SHP77 (cell line): ENCODE measurements around the gene JARID2.

ENCODE experiments used
- DNase-seq, 2 experiments: peaks; one replicate each; lab custom pipeline; 2025; lab: John Stamatoyannopoulos, UW

The JARID2 gene

DNA sequence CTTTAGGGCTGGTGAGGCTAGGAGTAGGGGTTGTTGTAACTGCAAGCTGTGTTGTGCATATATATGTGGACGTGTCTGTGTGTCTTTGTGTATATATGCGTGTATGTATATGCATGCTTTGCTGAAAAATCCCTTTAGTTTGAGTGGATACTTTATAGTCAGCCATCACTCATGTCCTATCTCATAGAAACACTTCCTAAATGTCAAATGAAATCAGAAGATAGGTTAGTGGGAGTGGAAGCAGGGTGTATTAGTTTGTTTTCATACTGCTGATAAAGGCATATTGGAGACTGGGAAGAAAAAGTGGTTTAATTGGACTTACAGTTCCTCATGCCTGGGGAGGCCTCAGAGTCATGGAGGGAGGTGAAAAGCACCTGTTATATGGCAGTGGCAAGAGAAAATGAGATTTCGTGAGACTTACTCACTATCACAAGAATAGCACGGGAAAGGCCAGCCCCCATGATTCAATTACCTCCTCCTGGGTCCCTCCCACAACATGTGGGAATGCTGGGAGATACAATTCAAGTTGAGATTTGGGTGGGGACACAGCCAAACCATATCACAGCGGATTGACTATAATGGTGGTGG is 131.1 kb downstream of the JARID2 start:
- no peak for DNase-seq

- DNase-seq, result no peak
Observed at GRCh38 chr6:15378272-15378671, 132.4 kb downstream of the JARID2 start.

GRCh38 chr6:15378866-15379265 is 133.0 kb downstream of the JARID2 start:
- no peak for DNase-seq

- DNase-seq, result no peak
Observed at GRCh38 chr6:15380351-15380750, 134.5 kb downstream of the JARID2 start.

DNA sequence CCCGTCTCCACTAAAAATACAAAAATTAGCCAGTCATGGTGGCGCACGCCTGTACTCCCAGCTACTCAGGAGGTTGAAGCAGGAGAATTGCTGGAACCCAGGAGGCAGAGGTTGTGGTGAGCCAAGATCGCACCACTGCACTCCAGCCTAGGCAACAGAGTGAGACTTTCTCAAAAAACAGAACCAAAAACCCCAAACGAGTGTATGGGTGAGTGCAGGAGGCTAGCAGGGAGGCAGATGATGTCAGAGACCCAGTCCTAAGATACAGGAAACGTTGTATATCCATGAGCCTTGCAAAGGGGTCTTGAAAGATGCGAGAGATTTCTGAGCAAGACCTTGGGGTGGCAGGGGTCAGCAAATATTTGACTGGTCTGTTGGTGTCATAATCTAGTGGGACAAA is 136.2 kb downstream of the JARID2 start:
- DNase-seq, result no peak

DNA sequence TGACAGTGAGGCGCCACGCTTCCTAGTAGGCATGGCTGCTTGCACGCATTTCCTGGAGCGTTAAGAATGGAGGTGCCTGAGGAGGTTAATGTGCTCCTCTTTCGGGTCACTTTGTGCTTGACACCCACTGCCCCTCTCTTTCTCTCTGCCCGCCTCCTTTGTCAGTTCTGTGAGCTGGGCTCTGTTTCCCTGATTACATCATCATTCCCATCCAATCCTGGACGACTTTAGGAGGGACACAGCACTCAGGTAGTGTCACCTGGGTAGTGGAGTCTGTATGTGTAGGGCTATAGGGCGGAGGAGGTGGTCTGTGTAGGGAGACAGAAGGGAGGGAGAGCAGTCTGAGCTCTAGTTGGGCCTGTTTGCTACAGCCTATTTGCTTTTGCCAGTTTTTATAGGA is 136.8 kb downstream of the JARID2 start:
- DNase-seq, result no peak

DNA sequence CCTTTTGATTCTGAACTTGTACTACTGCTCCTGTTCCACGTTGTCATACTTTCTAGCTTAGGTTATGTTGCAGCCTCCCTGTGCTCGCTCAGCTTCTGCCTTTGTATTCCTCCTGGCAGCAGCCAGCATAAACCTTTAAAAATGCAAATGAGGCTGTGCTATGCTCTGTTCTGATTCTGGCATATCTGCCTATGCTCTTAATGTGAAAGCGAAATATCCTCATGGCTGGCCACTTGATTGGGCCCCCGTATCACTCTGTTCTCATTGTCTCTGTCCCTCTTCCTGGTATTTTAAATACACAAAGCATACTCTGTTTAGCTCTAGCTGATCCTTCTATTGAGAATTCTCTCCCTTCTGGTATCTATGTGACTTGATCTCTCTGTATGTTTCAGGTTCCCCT is 139.0 kb downstream of the JARID2 start:
- no peak for DNase-seq

GRCh38 chr6:15385521-15385920 is 139.7 kb downstream of the JARID2 start:
- DNase-seq, result no peak

- DNase-seq, result no peak
Observed at GRCh38 chr6:15386110-15386755, 140.4 kb downstream of the JARID2 start.

DNA sequence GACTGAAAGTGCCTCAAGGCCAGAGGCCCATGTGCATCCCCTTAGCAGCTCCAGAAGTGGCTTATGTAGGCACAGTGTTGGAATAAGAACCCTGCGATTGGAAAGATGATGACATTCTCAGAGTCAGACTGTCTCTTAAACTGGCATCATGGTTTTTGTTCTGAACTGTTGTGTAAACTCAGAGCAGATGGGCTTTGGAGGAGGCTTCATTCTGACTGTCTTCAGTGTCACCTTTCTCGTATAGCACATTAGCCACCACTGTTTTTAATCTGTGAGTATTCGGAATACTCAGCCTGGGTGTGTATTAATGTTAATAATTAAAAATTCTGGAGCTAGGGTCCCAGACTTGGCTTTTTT is 140.9 kb downstream of the JARID2 start:
- no peak for DNase-seq

- no peak for DNase-seq
Observed at GRCh38 chr6:15387118-15387517, 141.2 kb downstream of the JARID2 start.

GRCh38 chr6:15389084-15389764 is 143.4 kb downstream of the JARID2 start:
- DNase-seq, result no peak

- peak in 1 of 2 experiments; percentile 36 for DNase-seq
Observed at GRCh38 chr6:15389765-15390723, 144.2 kb downstream of the JARID2 start.

- no peak for DNase-seq
Observed at GRCh38 chr6:15391500-15391899, 145.6 kb downstream of the JARID2 start.

DNA sequence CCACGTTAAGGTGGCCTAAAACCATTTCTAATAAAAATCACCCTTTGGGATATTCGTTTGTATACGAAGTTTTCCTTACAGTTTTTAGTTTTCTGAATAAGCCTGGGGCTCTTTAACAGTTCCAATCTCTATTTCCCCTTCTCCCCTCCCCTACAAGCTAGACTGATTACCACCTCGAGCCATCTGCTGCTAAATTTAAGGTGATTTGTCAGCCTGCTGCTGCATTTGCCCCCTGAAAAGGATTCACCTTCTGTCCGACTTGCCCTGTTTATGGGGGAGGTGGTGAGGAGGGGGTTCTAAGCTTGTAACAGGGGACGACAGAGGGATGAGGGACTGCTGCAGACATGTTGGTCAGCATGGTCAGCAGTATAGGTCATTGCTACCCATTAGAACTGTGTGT is 146.3 kb downstream of the JARID2 start:
- DNase-seq, result no peak

DNA sequence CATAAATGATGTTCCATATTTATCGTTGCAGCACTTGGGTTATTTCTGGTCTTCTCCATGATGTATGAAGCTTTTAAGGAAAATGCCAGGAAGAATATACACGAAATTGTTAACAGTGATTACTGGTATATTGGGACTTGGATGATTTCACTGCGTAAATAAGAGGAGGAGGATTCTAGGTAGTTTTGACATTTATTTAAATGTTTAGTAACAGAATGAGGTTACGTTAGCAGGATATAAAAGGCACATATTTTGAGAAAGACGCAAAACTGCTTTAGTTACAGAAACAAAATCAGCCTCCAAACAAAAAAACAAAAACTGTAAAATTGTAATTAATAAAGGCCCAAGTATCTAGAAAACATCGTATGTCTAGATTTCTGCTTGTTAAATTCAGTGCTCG is 147.7 kb downstream of the JARID2 start:
- no peak for DNase-seq

DNA sequence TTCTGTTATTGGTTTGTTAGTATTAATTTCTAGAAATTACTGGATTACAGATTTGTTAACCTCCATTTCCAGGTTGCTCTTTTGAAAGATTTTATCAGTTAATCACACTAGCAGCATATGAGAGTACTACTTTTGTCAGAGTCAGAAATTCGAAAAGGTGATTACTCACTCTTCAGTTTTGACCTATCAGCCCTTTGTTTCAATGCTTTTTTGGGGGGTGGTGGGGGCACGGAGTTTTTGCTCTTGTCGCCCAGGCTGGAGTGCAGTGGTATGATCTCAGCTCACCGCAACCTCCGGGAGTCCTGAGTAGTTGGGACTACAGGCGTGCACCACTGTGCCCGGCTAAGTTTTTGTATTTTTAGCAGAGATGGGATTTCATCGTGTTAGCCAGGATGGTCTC is 149.2 kb downstream of the JARID2 start:
- no peak for DNase-seq

- DNase-seq, result no peak
Observed at GRCh38 chr6:15396808-15397207, 150.9 kb downstream of the JARID2 start.

DNA sequence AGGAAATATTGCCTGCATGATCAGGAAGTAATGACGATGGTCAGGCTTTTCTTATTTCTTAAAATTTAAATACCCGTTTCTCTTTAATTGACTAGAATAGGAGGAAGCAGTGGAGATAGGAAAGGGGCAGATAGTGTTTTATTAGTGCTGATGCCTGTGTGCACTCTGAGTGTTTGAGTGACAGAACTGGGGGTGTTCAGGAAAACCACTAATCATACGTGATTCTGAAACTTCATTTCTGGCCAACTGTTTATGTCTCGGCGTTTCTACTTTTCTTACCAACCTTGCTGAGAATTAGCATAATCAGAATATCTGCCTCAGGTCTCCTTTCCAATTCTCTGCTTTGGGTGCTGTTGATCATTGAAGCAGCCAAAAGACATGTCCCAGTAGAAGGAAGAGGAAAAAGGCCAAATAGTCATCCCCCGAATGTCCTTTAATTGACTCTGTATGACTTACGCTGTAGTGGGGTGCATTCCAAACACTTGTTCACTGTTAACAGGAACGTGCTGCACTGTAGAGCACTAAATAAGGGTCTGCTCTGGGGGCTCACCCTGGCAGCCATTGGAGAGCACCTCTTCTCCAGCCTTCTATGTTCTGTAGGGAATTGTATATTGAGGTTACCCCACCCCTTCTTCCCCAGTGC is 152.9 kb downstream of the JARID2 start:
- no peak for DNase-seq

- DNase-seq, result peak; percentile 38 to 70
Observed at GRCh38 chr6:15399641-15400470, 154.0 kb downstream of the JARID2 start.

DNA sequence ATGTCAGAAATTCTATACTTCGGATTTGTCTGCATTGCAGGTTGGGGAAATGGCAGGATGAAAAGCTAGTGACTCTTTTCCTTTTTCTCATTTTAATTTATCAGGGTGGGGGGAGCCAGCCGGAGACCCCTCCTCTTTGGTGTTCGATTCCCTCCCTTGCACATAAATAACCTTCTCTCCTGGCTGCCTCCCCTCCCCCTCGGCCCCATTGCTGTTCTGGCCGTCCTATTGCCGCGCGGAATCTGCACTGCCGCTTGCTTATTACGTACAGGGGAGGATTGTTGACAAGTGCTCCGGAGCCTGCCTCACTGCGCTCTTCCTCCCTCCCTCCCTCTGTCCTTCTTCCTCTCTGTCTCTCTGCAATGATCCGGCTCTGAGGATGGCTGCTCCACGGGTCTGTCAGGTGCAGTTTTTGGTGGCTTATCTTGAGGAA is 154.7 kb downstream of the JARID2 start:
- DNase-seq, result peak; percentile 71 to 82
